Activated naive CD4-positive, alpha-beta T cell (primary cell): Measurements from ENCODE around the gene CCNY.

Experiments
- DNase-seq, 4 experiments: peaks; one replicate each; lab custom pipeline; 2025; lab: John Stamatoyannopoulos, UW

The CCNY gene

DNA sequence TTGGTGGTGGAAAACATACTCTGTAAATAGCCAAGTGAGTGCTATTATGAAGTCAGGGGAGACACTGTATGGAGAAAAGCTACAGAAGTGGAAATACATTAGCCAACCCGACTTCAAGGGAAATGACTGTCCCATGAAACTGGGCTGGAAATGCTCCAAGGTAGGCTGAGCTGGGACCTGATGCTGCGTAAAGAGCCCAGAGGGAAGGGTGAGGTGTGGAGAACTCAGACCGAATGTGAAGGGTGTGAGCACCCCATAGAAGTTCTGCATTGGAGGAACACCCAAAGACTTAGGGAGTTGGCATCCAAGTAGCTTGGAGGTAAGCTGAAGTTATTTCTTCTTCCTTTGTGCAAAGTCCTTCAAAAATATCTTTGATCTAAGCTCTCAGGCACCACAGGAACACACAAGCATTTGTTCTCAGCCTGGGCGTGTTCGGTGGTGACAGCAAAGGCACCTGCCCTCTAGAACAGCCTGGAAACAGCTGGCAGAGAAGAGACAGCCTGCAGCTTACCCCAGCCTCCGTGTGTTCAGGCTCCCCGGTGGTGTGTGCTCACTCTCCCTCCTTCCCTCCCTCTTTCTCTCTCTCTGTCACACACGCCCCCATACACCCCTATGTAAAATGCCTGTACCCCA lies 249.7 kb downstream of the CCNY start:
- DNase-seq, result no peak

DNA sequence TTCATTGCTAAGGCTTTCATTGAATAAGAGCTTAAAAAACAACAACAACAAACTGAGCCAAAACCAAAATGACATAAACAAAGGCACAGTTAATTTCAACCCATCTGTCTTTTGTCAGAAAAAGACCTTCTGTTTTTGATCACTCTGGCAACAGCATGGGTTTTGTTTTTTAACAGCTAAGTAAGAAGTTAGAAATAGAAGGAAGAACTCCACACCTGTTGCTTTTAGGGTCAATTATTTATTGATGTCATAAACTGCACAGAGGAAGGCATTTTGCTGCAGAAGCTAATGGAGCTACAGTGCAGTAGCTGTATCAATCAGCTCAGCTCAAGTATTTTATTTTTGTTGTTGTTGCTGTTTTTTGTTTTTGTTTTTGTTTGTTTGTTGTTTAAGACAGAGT lies 252.5 kb downstream of the CCNY start:
- no peak for DNase-seq

DNA sequence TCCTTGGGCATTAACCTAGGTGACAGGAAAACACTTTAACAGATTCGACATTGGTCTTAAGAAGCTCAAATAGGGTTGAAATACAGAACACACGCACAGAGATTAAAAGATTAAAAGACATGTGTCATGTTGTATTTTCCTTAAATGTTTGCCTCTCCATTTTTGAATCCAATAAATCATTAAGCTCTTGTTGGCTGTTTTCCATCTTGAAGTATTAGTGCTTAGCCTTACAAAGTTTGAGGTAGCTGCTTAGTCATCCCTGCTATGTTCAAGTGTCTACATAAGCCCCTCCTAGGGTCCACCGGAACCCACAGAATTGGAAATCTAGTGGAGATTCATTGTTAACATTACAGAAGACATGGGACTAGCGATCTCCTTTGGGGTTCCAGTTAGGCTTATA lies 256.1 kb downstream of the CCNY start:
- no peak for DNase-seq

DNA sequence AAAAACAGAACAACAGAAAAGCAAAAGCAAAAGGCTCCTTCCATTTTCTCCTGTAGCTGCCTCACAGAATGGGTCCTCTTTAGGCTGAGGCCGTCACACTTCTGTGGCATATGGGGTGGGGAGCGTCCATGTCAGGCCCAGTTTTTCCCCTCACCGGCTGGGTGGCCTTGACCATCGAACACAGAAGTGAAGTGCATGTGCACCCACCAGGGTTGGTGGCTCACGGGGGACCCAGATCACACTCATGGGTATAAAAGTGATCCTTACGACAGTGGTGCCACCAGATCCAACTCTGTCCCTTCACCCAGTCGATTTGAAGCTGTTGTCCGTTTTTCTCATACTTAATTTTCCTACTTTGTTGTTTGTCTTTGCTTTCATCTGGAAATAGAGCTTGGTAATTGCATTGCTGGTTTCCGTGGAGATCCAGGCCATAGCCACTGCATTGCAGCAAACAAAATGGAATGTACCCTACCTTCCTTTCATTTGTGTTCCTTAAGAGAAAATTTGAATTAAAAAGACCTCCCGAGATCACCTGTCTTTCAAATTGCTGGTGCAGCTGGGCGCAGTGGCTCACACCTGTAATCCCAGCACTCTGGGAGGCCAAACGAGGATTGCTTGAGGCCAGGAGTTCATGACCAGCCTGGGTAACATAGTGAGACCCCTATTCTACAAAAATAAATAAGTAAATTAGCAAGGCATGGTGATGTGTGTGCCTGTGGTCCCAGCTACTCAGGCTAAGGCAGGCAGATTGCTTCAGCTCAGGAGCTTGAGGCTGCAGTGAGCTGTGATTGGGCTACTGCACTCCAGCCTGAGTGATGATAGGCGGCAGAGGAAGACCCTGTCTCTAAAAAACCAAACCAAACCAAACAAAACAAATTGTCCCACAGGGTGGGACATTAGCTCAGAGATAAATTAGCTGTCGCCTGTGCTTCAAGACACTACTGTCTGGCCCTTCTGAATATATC lies 258.1 kb downstream of the CCNY start:
- DNase-seq, result no peak

DNA sequence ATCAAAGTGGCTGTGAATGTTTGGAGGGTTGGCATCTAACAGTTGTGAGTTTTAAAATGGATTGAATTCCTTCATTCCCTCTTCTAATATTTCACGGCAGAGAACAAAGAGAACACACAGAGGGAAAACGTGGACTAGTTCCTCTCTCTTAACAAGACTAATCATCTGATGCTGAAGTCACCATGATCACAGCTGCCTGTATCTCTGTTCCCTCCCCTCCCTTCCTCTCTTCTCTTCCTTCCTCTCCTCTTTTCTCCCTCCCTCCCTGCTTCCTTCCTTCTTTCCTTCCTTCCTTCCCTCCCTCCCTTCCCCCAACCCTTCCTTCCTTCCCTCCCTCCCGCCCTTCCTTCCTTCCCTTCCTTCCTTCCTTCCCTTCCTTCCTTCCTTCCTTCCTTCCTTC lies 258.8 kb downstream of the CCNY start:
- DNase-seq, result no peak

DNA sequence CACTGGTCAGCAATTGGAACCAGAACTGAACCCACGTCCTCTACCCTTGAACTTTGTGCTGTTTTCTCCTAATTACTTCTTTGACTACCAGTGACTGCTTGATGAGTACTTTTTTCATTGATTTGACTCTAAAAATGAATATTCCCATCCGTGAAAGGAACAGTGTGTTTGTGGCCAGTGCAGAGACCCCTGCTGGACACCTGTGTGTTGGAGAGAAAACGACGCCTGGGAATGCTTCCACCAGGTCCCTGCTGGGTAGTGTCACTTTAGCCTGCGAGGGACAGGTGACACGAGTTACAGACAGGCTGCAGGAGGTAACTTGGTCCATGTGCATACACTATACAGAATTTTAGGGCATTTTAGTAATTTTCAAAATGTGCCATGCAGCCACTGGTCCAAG lies 262.1 kb downstream of the CCNY start:
- DNase-seq, result no peak

DNA sequence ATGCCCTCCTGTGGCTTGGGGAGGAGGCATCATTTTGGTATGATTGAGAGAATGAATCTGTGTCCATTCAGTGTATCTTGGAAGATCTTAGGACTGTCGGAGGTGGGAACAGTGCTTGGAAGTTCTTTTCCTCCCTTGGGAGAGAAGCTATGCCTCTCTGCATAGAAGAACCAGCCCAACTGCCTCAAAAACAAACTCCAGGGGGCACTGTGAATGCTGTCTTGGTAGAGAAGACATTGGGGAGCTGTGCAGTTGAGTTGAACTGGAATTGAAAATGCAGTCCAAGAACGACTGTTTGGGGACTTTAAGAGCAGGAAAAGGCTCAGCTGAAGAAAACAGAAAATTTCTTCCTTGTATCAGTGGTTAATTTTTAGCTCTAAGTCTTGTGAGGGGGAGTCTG lies 263.9 kb downstream of the CCNY start:
- DNase-seq, result no peak

DNA sequence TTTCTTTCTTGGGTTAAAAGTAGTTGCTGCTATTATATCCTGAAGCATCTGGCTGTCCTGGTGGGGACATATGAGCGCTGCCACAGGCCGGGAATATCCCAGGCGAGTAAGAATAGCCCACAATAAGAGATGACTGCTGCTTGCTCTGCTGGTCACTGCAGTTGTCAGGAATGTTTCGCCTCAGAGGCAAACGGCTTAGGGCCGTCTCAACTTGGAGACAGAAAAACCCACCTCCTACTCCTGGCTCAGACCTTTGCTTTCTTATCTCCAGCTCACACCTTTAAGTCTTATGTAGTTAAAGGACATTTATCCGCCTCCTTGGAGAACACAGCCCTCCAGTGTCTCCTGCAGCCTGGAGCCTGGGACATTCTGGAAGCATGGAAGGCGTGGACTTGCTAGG lies 268.9 kb downstream of the CCNY start, which contains the start of gene GJD4:
TSS of gene GJD4 (plus strand) at position 151 of the 400 bp plus-strand sequence. CDS start at position 378, 227 bp downstream.
- no peak for DNase-seq

DNA sequence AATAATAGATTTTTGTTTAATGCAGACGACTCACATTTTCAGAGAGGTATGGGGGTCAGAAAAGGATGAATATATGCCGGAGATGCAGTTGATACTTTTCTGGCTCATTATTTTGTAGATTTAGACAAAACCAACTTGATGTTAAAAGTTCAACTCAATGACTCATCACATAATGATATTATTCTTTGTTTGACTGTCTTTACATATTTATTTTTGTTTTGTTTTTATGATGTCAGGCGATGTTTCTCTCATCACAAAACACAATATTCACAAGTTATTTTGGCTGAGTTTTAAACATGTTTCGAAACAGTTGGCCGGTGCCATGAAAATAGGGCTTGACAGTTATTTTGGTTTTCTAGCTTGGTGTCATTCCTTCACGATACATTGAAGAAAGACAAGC lies 270.1 kb downstream of the CCNY start:
- DNase-seq, result no peak

DNA sequence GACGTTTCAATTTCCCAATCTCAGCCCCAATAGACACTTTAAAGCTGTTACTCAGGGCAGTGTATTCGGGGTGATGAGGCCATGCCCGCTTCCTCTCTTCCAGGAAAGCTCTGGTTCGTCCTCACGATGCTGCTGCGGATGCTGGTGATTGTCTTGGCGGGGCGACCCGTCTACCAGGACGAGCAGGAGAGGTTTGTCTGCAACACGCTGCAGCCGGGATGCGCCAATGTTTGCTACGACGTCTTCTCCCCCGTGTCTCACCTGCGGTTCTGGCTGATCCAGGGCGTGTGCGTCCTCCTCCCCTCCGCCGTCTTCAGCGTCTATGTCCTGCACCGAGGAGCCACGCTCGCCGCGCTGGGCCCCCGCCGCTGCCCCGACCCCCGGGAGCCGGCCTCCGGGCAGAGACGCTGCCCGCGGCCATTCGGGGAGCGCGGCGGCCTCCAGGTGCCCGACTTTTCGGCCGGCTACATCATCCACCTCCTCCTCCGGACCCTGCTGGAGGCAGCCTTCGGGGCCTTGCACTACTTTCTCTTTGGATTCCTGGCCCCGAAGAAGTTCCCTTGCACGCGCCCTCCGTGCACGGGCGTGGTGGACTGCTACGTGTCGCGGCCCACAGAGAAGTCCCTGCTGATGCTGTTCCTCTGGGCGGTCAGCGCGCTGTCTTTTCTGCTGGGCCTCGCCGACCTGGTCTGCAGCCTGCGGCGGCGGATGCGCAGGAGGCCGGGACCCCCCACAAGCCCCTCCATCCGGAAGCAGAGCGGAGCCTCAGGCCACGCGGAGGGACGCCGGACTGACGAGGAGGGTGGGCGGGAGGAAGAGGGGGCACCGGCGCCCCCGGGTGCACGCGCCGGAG lies 271.4 kb downstream of the CCNY start:
- DNase-seq, result no peak

DNA sequence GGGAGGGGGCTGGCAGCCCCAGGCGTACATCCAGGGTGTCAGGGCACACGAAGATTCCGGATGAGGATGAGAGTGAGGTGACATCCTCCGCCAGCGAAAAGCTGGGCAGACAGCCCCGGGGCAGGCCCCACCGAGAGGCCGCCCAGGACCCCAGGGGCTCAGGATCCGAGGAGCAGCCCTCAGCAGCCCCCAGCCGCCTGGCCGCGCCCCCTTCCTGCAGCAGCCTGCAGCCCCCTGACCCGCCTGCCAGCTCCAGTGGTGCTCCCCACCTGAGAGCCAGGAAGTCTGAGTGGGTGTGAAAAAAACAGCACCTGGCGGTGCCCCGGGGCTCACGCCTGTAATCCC lies 272.0 kb downstream of the CCNY start:
- no peak for DNase-seq

DNA sequence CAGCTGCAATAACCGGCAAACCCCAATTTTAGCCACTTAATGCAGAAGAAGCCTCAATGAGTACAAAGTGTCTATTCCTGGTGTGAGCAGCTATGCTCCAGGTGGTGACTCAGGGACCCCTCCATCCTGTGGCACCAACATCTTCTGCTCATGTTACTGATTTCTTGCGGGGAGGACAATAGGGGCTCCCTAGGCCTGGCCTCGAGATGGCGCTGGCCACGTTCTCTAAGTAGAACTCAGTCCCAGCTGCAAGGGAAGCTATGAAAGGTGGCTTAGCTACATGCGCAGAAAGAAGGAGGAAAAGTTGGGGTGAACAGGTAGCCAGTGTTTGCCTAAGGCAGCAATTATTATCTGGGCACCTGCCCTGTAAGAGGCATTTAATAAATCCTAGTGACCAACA lies 275.4 kb downstream of the CCNY start:
- DNase-seq, result no peak

DNA sequence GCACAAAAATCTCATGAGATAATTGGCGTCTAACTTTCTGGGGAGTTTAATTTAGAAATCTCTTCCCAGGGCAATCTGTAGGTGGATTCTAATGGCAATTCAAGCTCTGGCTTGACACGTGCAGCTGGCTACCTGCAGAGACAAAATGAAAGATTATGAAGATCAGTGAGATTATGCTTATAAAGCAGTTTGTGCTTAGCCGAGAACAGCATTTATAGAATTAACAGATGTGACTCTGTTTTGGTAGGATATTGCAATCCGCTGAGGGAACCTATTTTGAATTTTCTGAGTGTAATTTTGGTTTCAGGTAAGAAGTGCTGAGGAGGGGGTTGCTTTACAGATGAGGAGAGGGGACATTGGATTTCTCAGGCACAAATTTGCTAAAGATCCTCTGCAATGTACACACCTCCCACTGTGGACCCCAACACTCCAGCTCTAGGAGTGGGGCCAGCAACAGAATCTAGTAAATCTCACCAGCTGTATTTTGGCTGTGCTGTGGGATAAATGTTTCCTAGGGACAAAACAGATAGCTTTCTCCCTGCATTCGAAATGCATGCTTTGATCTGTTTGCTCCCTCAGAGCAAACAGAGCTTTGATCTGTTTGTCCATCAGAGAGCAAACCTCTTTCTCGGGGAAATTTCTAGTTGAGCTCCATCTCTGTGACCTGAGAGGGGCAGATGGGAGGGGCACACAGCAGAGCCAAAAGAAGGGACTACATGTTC lies 276.2 kb downstream of the CCNY start:
- DNase-seq, result no peak

DNA sequence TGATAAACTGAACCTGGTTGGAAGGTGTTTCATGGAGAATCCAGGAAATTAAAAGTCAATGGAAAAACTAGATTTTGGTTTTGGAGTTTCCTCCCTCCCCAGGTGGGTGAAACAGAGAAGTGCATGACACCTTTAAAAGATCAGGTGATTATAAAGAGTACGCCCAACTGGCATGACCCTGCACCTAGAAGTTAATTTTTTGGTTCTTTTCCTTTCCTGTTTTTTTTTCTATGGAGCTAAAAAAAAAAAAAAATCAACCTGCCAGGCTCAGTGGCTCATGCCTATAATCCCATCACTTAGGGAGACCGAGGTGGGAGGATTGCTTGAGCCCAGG lies 276.8 kb downstream of the CCNY start:
- no peak for DNase-seq

DNA sequence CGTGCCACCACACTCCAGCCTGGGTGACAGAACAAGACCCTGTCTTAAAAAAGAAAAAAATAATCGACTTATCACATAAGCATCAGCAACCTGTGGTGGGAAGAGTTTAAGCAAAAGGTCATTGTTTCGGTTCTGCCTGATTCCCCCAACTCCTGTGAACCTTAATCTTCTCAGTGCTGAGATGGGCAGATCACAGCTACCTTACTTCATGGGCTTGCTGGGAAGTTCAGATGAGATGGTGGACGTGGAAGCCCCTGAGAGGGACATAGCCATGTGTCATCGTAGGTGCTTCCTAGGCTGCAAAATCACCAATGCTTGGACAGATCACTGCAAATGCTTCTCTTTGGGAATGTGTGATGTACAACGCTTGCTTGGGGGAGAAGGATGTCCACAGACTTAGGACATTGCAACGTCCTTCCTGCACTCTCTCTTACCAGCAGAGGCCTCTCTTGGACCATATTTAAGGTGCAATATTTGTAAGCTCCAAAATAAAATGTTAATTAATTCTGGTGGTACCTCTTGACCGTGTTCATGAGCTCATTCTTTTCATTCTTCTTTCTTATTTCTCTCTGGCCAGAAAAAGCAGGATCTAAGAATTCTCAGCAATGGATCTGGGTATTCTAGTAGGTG lies 277.4 kb downstream of the CCNY start:
- DNase-seq, result no peak

DNA sequence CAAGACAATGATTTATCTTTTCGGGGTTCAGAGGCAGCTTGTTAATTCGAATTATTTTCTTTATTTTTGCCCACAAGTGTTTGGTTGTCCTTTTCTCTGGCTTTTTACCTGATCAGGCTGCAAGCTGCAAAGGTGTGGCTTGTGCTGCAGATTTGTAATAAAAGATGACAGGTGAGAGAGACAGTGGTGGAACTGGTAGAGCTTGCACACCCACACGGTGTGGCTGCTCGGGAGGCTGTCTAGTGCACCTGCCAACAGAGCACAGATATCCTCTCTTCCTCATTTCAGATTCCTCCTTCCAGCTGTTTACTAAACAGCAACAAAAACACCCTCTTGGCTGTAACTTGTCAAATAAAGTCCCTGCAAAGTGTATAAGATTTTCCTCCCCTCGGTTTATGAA lies 278.0 kb downstream of the CCNY start:
- DNase-seq, result no peak
